ENCODE data around the gene MYO9A. TPM values are rescaled to one million over a fixed set of nuclear protein-coding genes. Genes with fewer than 3 reads are reported as not detected.
A peak's percentile ranks its signal among the peaks of the same experiment; 100 is the strongest.

Gene MYO9A
- polyA plus RNA-seq (ENCODE audit: insufficient read length in 10 of 10), result 10 to 100 TPM; 23.1 to 41.7 (median 28.6) TPM
- long read RNA-seq, donor 1, full-length matches to known transcripts, result 2 of 2 reads
- long read RNA-seq, donor 1, partial matches to known transcripts, result 0 of 2 reads
- long read RNA-seq, donor 1, other reads (novel, unspliced or antisense), result 0 of 2 reads
- long read RNA-seq, donor 2, partial matches to known transcripts, result 5 of 5 reads
- long read RNA-seq, donor 2, other reads (novel, unspliced or antisense), result 0 of 5 reads
- long read RNA-seq, donor 3, result 0 reads
- long read RNA-seq, donor 4, full-length matches to known transcripts, result 3 of 3 reads
- long read RNA-seq, donor 4, partial matches to known transcripts, result 0 of 3 reads
- long read RNA-seq, donor 4, other reads (novel, unspliced or antisense), result 0 of 3 reads
- long read RNA-seq, donor 5, result 0 reads
- long read RNA-seq, donor 6, full-length matches to known transcripts, result 1 of 1 reads
- long read RNA-seq, donor 6, partial matches to known transcripts, result 0 of 1 reads
- long read RNA-seq, donor 6, other reads (novel, unspliced or antisense), result 0 of 1 reads
- long read RNA-seq, donor 7, result 0 reads
- long read RNA-seq, donor 8, result 0 reads
- long read RNA-seq, donor 9, result 0 reads

- DNase-seq, result peak; percentile 98 to 99 (median 99)
Measured at GRCh38 chr15:72118017-72118978, at the start of gene MYO9A, which contains the start of gene SENP8. MYO9A (minus strand) TSS chr15:72118150; CDS start chr15:72046563, 71,587 bp downstream. SENP8 (plus strand) TSS chr15:72118403; CDS start chr15:72139624, 21,221 bp downstream.

DNA sequence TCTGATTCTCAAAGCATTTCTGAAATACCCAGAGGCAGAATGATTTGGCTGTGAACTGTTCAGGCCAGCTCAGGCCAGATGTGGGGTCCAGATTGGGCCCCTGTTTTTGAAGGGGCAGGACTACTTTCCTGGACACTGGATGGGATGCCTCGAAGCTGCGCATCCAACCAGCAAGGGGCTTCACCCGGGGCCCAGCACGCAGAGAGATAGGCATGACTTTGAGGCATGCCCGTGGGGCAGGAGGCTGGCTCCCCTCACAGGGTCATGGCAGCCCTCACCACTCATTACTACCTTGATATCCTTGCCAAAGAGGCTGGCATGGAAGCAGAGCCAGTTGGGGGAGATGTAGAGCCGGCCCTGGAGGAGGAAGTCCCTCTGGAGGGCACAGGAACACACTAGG, 49.5 kb upstream of the MYO9A start:
- DNase-seq, result no peak

DNA sequence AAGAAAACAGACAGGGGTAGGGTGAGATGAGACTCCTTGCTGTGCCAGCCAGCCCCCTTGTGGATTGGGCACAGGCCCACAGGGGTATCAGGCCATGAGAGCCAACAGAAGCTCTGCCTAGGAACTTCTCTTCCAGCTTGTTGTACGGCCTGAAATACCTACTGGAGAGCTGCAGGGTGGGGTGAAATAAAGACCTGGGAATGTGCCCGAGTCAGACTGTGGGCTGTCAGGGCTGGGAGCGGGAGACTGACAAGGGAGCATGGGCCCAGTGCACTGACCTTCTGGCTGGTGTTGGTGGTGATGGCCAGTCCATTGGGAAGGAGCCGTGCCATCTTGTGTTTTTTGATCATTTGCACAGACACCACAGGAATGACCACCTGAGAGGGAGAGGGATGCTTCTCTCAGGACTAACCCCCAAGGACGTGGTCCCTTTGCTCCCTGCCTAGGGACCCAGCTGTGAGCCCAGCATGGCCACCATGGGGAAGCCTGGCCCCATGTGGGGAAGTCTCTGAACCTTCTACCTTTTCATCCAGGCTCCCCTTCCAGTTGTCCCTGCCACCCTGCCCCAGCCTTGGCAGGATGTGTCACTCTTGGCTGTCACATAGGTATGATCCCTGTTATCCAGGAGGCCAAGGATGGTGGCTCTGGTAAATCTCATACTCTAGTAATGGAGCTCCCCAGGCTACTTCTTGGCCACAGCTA, 48.9 kb upstream of the MYO9A start:
- no peak for DNase-seq

- DNase-seq, result no peak
Measured at GRCh38 chr15:72163719-72164118, 45.8 kb upstream of the MYO9A start.

DNA sequence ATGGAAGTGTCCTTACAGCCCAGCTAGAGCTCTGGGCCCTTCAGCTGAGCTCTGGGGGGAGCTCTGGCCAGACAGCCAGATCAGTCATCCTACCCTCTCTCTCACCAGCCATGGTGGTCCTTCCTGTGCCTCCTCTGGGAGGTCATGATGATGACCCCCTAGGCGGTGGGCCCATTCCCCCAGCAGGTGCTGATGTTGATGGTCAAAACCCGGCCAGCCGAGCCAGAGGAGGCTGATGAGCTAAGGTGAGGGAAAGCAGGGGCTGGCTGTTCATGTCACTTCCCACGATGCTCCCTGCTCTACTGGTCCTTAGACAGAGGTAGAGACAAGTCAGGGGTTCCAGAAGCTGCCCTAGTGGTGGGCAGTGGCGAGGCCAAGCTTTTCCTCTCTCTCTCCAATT, 44.6 kb upstream of the MYO9A start:
- DNase-seq, result no peak

GRCh38 chr15:72161361-72162132, 43.6 kb upstream of the MYO9A start:
- peak in 1 of 3 donors; percentile 41 for DNase-seq

DNA sequence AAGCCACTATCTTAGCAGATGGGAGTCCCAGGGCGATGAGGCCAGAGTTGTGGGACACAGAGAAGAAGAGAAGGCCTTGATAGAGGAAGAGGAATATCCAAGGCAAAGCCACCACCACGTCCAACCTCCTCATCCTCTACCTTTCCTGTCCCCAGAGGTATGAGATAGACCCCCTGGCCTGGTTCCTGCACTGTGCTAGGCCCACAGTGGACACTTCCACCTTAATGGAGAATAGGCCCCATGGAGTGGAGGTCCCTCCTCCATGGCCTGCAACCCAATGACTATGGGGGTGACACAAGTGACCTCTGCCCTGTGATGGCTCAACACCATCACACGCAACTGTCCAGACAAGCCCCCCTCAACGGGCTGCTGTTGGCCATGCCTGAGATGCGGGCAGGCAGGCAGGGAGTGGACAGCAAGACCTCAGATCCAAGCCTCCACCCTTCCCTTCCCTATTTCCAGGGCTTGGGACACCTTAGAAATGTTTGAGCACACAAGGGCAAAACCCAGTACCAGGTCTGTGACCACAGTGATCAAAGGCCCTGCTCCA, 42.8 kb upstream of the MYO9A start:
- no peak for DNase-seq

GRCh38 chr15:72156928-72157327, 39.0 kb upstream of the MYO9A start:
- no peak for DNase-seq

DNA sequence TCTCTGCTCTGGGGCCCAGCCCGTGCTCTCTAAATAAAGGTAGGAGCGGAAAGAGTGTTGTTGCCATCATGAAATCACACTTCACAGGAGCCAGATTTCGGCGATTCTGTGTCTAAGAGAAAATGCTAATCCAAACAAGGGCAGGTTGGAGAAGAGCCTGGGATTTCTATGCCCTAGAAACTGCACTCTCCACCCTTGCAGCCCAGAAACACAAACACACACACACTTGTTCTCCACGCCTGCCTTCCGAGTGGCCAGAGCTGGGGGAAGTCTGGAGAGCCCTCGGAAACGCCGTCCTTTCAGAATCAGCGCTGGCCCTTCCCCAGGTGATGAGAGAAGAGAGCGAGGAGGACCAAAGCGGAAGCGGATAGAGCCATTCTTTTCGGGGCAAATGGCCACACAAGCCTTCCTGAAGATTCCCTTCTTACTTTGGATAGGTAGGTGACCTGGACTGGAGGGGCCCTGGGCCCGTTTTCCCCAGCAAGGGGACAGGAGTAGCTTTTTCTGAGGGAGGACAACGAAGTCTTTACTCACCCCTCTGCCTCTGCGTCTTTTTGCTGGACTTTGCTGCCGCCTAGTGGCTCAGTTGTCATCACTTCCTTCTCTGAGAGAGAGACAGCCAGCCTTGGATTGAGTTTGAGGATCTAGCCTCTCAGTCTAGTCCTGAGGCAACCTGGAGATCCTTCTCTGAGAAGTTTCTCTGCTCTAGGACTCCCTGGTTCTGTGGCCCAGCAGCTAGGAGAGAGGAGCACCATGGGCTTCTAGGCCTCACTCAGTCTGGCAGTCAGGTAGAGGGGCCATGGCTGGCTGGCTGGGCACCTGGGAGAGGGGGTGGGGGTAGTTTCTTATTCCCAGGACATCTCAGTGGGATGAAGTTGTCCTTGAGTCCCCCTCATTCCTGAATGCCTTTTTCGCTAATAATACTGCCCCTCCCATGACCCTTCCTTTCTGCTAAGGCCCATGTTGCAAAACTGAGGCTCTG, 38.0 kb upstream of the MYO9A start:
- peak; percentile 82 to 94 (median 91) for DNase-seq

GRCh38 chr15:72155003-72155621, 37.2 kb upstream of the MYO9A start:
- peak; percentile 57 to 64 (median 58) for DNase-seq

- DNase-seq, result no peak
Measured at GRCh38 chr15:72154316-72154715, 36.4 kb upstream of the MYO9A start.

DNA sequence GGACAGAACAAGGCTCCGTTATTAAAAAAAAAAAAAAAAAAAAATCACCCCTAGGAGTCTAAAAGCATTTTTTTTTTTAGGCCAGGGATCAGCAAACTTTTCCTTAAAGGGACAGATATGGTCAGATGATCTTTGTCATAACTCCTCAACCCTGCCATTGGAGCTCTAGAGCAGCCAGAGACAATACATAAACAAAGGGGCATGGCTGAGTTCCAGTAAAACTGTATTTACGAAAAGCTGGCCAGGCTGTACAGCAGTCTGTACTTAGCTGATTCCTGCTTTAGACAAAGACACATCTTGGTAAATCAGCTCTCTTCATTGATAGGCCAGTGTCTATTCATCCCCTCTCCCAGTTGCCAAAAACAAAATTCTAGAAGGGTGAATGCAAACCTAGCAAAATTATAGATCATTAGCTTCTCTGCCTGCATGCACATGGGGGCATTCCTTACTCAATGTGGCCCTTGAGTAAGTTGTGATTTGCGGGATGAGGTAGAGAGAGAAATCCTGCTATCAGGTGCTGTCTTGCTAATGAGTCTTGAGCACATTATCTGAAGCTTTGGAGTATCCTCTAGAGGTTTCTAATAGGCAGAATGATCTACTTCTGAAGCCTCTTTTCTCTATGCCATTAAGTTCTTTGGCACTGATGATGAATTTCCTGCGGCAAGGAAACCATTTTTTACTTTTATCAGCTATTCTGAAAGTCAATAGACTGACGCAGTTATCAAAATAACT, 35.5 kb upstream of the MYO9A start:
- DNase-seq, result no peak

GRCh38 chr15:72147418-72147817, 29.5 kb upstream of the MYO9A start:
- DNase-seq, result no peak

DNA sequence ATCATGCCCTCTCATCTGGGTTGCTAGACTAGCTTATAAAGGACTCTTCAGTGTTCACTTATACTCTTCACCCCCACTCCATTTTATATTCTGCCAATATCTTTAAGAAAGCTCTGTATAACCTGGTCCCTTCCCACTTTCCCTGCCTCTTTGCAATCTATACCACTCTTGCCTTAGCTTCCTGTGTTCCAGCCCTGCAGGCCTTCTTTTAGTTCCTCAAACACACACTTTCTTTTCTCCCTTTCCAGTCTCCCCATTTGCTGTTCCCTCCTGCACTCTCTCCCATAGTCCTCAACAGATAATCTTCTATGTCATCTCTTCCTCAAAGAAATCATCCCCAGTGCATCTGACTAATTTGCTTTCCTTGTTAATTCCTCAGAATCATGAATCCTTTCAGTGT, 29.0 kb upstream of the MYO9A start:
- DNase-seq, result no peak

DNA sequence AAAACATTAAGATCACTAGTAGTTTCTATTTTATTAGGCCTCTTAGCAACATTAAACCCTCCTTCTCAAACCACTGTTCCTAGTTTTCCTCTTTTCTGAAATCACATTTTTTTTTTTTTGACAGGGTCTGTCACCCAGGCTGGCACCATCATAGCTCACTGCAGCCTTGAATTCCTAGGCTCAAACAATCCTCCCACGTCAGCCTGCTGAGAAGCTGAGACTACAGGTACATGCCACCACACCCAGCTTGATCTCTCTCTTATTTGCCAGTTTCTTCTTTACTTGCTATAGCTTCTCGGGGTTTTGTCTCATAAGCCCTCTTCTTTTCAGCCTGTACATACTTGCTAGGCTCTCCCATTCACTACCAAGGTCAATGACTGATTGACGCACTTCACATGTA, 28.3 kb upstream of the MYO9A start:
- DNase-seq, result no peak

- no peak for DNase-seq
Measured at GRCh38 chr15:72141171-72142084, 23.5 kb upstream of the MYO9A start.

- DNase-seq, result no peak
Measured at GRCh38 chr15:72140088-72140487, 22.1 kb upstream of the MYO9A start.
